Left renal cortex interstitium (tissue), 4 donors: ENCODE measurements around the gene TM4SF20. TPM values are rescaled to one million over a fixed set of nuclear protein-coding genes. Genes with fewer than 3 reads are reported as not detected.
A peak's percentile ranks its signal among the peaks of the same experiment; 100 is the strongest.
"Not testable (repeated sequence)": the region's sequence is repeated elsewhere in the genome, so short reads cannot be mapped to it uniquely, and the experiment has no call there.

Source experiments
- DNase-seq, 4 donors: peaks; one replicate each; pipeline ENCODE4 v3.0.0-alpha.2; 2013; ENCODE audit warnings: low read depth in 4 of 4, low spot score in 2 of 4, missing footprints in 1 of 4
- polyA plus RNA-seq, 4 donors: library from polyadenylated mRNA; unstranded; fragments of 120-200 nt; gene quantifications; one replicate each; pipeline ENCODE4 v1.2.1, GENCODE V29; 2013; ENCODE audit not compliant: insufficient read length in 4 of 4

TM4SF20 gene
- polyA plus RNA-seq, 4 donors: 0.06 to 0.13 (median 0.11) TPM

DNA sequence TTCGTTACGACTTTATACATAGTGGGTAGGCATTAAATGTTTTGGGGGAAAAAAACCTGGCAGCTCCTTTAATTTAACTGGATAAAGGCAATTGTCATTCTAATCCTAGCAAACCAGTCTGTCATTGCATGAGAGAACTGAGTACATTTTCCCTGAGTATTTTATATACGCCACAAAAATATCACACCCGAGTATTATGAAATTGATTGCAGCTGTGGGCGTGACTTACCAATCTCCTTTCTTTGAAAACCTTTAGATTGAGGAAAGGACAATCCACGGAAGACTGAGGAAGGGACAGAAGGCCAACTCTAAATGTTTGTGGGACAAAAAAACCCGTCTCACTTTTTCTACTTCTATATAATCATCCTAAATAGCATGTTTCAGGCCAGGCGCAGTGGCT, 9.0 kb downstream of the TM4SF20 start:
- no peak for DNase-seq

DNA sequence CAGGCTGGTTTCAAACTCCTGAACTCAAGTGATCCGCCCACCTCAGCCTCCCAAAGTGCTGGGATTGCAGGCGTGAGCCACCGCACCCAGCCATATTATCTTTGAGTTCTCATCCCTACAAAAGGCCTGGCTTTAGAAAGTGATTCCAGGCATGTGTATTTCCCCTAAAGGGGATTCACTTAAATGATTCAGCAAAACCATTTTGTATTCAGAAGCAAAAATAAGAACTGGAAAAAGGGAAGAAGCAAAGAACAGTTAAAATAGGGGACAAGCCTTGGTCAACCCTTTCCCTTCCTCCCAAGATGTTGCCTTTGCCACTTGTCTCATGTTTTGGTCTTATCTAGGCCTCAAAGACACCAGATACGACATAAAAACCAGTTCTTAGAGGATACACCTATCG, 10.5 kb downstream of the TM4SF20 start:
- no peak for DNase-seq

DNA sequence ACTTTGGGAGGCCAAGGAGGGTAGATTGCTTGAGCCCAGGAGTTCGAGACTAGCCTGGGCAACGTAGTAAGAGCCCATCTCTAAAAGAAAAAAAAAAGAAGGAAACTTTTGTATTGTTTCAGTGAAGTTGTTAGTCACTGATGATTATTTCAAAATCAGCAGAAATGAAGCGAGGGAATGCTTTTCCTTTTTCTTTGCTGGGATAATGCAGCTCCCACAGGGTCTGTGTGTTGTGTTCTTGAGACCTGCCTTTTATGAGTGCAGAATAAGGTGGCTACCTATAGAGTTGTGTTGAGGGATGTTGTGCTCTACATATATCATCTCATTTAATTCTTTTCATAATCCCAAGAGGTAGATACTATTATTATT, 11.7 kb downstream of the TM4SF20 start:
- no peak for DNase-seq

DNA sequence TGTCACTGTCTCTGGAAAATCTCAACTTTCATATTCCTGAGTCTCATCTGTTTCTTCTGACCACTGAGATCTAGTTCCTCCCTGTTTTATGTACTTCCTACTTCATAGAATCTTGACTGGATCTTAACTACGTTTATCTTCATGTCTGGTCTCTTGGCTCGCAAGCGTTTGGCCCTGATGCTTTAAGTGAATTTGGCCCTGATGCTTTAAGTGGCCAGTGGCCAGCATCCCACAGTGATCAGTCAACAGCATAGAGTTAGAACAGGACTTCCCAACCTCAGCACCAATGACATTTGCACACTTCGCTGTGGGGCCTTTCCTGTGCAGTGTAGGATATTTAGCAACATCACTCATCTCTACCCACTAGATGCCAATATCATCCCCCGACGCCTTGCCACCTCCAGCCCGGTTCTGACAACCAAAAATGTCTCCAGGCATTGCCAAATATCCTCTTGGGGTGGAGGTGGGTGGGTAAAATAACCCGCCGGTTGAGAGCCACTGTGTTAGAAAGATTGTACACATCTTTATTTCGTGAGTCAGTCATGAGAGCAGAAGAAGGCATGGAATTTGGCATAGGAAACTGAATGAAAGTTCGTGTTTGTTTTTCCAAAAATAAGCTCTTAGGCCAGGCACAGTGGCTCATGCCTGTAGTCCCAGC, 12.2 kb downstream of the TM4SF20 start:
- DNase-seq: no peak

DNA sequence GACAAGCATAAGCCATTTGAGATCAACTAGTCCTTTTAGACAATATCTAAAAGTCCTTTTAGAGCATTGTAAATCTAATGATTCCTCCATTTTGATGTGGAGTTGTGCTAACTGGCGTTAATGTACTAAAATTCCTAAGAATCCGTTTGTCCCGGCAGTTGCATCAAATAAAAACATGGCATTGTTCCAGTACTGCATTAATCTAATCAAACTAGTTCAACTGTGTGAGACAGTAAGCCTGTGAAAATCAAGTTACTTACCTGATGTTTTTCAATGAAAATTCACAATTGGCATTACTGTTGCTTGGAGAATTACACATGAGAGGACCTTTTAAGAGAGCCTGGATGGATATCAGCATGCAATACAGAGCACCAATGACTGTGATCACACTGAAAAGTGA, 13.3 kb downstream of the TM4SF20 start:
- no peak for DNase-seq

DNA sequence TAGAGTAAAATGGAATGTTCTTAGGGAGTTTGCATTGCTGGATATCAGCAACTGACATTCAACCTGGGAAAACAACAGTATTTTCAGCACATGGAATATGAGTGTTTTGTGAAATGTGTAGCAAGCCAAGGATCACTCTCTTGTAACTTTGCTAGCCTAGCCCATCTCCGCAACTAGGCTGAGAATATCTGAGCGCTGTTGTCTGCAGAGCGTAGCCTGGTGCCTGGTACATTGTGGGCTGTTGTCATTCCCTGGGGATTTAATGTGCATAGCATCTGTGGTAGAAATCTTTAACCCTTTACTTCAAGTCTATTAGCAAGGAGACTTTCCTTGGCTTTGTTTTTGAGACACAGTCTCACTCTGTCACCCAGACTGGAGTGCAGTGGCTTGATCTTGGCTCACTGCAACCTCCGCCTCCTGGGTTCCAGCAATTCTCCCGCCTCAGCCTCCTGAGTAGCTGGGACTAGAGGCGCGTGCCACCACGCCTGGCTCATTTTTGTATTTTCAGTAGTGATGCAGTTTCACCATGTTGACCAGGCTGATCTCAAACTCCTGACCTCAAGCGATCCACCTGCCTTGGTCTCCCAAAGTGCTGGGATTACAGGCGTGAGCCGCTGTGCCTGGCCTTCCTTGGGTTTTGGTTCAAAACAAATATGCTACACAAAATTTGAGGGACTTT, 14.4 kb downstream of the TM4SF20 start:
- not testable (repeated sequence) for DNase-seq

DNA sequence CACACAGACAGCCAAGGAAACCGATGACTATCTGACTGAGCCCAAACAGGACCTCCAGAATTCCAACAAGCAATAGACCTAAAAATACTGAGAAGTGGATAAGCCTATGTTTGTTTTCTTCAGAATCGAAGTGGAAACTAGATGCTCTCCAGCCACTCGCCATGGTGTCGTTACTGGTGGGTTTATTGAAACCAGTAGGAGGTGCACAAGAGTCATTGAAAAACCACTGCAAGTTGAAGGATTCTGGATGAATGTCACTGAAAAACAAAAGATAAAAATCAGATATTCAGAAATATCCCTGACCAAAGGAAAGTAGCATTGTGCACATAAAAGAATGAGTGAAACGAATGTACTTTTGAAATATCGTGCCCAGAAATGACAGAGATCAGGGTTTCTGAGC, 15.3 kb downstream of the TM4SF20 start:
- no peak for DNase-seq

DNA sequence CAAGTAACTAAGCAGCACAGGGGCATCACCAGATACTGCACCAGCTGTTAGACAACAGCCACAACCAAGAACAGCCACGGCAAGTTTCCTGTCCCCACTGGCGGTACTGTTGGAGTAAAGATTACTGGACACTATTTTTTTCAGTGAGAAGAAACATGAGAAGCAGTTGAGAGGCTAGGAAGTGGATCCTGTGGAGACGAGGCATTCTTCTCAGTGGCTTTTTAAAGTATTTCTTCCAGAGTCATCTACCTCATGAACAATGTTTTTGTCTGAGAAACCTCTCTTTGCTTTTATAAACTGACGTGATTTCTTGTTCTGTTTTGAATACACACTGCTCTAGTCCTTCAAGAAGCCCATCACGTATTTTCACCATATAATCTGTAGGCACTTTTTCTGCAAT, 18.8 kb downstream of the TM4SF20 start:
- no peak for DNase-seq

DNA sequence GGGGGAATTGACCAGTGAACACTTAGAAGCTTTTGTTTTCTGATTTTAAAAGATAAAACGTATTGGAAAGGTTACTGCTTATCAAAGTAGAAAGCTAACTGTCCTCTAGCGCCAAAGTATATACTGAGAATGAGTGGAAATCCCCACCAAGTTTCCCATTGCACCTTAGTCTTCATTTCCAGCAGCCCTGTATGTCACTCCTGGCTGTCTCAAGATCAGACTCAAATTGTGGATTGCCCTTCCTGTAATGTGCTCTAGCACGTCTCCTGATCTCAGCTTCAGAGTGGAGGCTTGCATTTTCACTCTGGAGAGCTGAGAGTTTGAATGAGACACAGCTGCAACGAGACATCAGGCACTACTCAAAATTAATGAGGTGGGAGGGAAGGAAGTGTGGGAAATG, 27.5 kb downstream of the TM4SF20 start:
- no peak for DNase-seq

DNA sequence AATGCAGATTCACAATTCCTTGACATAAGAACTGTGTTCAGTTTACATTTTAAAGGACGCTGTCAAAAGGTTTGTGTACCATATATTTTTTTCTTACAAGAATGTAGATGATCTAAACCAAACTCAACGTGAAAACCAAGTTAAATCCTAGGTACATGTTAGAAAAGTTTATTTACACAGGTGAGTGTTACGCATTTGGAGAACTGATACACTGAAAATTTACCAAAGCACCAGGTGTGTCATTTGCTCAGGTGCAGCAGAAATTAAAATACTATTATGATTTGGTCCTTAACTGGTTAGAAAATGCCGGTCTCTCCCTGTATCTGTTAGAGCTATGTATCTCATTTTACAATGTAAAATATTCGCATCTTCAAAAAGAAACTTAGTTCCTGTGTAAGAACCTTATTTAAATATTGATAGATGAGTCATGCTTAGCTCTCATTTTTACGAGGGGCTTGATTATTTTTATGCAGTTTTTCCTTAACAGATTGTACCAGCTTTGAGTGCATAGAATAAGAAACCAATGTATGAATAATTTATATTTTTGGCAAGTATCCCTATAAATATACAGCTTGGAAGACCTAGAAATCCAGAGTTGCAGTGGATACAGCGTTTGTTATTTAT, 29.0 kb downstream of the TM4SF20 start:
- no peak for DNase-seq

DNA sequence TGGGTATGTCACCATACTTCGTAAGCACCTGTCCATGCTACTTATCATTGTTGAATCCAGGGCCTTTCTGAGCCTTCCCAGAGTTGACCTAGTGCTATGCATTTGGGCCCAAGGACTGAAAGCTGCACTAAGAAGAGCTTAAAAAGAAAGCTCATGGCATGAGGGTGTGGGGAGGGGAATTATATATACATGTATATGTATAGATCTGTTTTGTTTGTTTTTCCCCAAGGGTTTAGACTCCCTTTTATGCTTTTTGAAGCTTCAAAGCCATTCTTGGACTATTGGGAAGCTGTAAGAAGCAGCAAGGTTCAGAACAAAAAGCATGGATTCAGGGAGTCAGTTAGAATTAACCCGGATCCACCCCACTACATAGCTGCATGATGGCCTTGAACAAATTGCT, 30.8 kb downstream of the TM4SF20 start:
- no peak for DNase-seq

DNA sequence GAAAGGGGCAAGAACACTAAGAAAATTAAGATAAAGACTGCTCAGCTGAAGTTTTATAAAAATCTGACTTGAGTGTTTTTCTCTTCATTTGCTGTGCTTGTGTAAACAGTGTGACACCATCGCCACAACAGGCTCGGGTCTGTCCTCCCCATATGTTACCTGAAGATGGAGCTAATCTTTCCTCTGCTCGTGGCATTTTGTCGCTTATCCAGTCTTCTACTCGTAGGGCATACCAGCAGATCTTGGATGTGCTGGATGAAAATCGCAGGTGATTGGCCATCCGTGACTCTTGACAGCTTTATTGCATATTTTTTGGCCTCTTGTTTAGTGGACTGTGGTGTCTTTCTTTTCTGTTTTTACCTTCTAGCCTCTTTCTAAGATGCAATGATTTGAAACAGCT, 32.0 kb downstream of the TM4SF20 start:
- DNase-seq: no peak

DNA sequence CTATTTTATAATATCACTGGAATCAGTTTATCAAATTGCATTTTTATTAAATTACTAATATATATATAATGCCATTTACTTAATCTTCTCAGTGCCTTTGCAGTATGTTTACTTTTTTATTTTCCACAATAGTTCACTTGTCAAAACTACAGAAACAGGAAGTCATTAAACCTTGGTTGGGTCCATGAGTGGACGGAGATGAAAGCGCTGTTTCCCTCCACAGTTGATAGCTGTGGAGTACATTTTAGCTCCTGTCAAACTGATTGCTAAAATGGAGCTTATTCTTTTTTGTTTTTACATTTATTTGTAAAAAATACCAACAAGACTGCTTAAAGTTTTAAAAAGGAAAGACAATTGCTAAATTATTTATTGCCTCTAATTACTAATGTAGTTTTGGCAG, 34.9 kb downstream of the TM4SF20 start:
- DNase-seq: no peak

DNA sequence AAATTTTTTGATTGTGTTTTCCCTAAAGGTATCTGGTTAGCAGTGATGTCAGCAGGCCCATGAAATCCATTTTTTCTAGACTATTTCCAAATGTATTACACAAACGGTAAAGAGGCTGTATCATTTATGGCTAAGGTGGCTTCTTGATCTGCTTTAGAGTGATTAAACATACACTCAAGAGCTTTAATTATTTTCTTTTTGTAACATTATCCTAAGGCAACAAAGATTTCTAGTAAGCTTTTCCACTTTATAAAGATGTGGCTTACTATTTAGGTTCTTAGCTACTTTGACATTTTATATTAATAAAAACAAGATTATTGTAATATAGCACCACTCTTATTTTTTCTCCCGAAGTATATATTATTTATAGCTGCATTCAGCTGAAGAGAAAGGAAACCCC, 37.6 kb downstream of the TM4SF20 start:
- no peak for DNase-seq

DNA sequence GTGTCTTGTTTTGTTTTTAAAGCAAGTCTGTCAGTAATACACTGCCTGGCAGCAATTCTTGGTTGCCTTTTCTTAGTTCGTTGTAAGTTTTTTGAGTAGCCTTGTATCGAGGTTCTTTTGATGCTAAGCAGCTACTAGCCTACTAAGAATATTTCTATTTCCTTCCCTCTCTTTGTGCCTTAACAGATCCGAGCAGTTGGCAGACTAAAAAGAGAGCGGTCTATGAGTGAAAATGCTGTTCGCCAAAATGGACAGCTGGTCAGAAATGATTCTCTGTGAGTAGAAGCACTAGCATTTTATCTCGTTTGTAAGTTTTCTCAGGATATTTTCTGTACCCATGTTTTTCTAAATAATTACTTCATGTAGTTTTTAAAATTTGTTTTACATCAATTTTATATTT, 39.0 kb downstream of the TM4SF20 start:
- DNase-seq: no peak

DNA sequence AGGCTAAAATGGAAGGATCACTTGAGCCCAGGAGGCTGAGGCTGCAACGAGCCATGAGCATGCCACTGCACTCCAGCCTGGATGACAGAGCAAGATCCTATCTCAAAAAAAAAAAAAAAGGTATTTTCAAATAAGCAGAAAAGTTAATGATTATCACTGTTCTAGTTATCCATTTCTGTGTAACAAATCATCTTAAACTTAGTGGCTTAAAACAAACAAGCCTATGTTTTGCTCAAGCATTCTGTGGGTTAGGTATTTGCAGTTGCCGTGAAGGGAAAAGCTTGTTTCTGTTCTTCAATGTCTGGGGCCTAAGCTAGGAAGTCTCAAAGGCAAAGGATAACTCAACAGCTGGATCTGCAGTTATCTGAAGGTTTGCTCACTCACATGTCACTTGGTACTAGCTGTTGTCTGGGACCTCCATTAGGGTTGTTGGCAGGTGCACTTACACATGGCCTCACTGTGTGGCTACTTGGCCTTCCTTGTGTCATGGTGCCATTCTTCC, 40.0 kb downstream of the TM4SF20 start:
- no peak for DNase-seq

DNA sequence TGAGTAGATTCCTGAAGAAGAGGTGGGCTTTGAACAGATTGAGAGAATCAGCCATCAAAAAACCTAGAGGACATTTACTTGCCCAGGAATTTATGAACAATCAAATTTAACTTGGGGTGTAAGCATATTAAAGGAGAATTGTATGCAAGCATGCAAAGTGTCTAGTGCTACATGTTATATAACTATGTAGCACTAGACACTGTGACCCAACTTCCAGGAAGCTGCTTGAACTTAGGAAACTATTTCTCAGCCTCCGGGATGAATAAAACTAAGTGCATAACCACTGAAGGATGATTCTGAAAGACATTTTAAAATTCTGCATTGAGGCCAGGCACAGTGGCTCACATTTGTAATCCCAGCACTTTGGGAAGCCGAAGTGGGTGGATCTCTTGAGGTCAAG, 41.7 kb downstream of the TM4SF20 start:
- DNase-seq: no peak

DNA sequence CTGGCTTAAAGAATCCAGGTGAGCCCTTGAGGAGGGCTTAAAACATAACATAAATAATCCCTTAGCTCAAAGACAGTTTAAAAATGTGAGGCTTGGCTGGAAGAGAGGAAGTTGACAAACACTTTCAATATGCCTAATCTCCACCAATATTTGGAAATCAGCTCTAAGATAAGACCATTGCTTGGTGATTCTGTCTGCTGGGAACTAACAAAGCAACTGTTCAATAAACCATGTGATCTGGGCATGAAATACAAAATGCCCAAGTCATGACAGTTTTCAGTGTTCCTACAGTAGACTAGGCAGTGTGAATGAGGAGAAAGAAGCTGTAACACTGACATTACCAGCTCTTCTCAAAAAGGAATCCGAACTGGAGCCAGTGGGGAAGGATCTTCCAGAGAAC, 43.4 kb downstream of the TM4SF20 start:
- no peak for DNase-seq

DNA sequence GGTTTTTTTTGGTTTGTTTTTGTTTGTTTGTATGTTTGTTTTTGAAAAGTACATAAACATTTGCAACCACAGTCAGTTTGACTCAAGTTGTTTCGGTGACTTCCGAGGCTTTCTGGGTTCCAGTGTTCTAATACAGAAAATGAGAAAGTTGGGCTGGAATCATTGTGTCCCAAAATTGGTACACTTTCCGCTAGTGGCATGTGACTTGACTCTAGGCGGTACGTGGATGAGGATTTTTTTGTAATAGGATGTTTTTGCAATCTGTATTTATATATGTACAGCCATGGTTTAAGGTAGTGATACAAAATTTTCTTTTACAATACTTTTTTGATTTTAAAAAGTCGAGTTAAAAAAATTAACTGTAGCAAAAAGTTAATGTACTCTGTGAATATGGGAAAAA, 52.3 kb downstream of the TM4SF20 start:
- DNase-seq: no peak

DNA sequence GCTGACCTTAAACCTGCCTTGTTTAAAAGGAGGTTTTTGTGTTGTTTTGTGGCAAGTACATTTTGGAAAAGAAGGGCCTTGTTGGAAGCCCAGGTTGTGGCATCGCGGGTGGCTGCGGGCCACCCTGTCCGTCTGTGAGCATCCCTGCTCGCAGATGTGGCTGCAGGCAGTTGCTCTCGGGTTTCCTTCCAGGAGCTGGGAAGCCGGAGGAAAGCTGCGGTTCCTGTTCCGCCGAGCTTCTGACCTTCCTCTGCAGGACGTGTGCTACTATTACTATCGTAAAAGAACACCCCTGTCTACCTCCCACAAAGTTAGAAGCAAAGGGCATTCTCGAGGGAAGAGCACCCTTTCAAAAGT, 53.3 kb downstream of the TM4SF20 start:
- peak in 1 of 4 donors; percentile 15 for DNase-seq

DNA sequence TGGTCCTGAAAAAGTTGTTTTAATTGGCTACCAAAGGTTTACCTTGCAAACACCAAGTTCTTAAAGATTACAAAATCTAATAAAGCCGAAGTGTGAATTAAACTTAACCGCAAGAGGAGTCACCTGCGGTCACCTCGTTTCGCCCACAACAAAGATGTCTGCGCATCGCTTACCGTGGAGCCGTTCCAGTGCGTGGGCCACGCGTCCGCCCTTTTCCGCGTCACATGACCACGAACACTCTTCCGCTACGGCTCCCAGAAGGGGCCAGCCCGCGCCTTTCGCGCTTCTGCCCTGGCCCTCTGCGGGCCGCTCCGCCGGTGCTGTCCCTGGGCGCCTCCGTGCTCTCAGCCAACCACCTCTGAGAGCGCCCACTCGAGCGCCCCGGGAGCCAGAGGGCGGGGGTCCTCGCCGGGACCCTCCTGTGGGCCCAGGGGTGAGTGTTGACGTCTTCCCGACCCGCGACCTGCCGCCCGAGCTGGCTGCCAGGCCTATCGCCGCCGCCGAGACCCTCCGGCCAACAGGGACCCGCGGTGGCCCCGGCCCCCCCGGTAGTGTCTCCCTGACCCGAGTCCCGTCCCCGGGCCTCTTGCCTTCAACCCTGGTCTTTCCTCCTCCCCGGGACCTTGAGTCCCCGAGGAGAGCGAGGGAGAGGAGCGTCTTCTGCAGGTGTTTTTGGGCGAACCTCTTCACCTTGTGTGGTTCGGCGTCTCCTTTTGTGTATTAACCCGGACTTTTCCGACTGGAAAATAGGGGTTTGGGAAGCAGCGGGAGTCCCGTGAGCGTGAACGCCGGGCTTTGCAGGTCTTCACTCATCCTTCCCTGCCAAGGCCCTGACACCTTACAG, 53.9 kb downstream of the TM4SF20 start, which contains the start of gene MFF:
MFF (plus strand) TSS at position 257 of the 844 bp plus-strand sequence. CDS start 5,415 bp downstream, outside the sequence.
- peak; percentile 77 to 92 (median 86) for DNase-seq
